ENCODE data around the gene IQSEC3.

The IQSEC3 gene

DNA sequence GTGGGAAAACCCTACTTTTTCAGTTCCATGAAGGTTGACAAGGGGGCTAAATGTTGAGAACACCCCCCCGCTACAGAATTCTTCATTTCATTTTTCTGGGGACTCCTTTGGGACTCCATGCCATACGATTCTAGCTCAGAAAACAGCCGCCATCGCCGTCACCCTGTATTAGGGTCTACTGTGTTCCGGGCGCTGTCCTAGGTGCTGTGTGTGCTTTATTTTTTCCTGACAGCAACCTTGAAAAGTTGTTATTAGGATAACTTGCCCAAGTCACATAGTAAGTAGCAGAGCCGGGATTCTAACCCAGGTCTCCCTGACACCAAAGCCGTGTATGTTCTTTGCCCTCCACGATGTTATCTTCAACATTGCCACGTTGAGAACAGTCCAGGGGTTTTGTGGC is 55.1 kb downstream of the IQSEC3 start:
- no peak for TF ChIP-seq CTCF (IDR thresholded peaks at IDR 0.05; ENCODE audit: insufficient read depth, low read depth, low read length, missing control alignments)
- H3K4me3 ChIP-seq (ENCODE audit: low read depth, low read length), result no peak overlapping the region
- DNase-seq (ENCODE audit: low read depth), result no peak

- H3K4me3 ChIP-seq (ENCODE audit: low read depth, low read length), result no peak overlapping the region
- no peak for DNase-seq (ENCODE audit: low read depth)
- TF ChIP-seq CTCF (IDR thresholded peaks at IDR 0.05; ENCODE audit: insufficient read depth, low read depth, low read length, missing control alignments), result no peak
Observed at GRCh38 chr12:125075-125474, 58.5 kb downstream of the IQSEC3 start.

DNA sequence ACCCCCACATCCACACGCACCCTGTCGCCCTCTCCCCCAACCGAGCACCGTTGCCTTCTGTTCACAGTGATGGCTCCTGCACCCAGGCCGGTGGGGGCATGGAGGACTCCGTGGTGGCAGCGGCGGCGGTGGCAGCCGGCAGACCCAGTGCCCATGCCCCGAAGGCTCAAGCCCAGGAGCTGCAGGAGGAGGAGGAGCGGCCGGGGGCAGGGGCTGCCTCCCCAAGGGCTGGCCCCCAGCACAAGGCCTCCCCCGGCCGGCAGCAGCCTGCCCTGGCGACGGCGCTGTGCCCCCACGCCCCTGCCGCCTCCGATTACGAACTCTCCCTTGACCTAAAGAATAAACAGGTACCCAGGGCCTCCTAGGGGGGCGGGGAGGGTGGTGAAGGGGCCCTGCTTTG is 59.0 kb downstream of the IQSEC3 start:
- DNase-seq (ENCODE audit: low read depth), result no peak
- TF ChIP-seq CTCF (IDR thresholded peaks at IDR 0.05; ENCODE audit: insufficient read depth, low read depth, low read length, missing control alignments), result no peak
- H3K4me3 ChIP-seq (ENCODE audit: low read depth, low read length), result no peak overlapping the region

- no peak for TF ChIP-seq CTCF (IDR thresholded peaks at IDR 0.05; ENCODE audit: insufficient read depth, low read depth, low read length, missing control alignments)
- DNase-seq (ENCODE audit: low read depth), result no peak
- no peak overlapping the region for H3K4me3 ChIP-seq (ENCODE audit: low read depth, low read length)
Observed at GRCh38 chr12:128079-128478, 61.5 kb downstream of the IQSEC3 start.

DNA sequence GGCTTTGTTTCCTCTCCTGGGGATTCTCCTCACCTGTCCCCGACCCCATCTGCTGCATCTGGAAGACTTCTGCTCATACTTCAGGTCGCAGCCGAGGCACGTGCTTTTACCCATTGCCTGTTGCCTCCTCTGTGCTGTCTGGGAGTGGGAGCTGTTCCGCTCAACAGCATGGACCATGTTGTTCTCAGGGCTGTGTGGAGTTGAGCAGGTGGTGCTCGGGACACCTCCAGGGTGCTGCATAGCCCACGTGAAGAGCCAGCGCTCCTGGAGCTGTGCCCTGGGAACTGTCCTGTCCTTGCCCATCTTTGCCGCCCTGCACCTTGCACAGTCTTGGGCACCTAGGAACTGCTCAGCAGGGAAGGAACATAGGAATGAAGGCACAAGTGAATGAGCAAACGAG is 62.4 kb downstream of the IQSEC3 start:
- H3K4me3 ChIP-seq (ENCODE audit: low read depth, low read length), result no peak overlapping the region
- DNase-seq (ENCODE audit: low read depth), result no peak
- no peak for TF ChIP-seq CTCF (IDR thresholded peaks at IDR 0.05; ENCODE audit: insufficient read depth, low read depth, low read length, missing control alignments)

DNA sequence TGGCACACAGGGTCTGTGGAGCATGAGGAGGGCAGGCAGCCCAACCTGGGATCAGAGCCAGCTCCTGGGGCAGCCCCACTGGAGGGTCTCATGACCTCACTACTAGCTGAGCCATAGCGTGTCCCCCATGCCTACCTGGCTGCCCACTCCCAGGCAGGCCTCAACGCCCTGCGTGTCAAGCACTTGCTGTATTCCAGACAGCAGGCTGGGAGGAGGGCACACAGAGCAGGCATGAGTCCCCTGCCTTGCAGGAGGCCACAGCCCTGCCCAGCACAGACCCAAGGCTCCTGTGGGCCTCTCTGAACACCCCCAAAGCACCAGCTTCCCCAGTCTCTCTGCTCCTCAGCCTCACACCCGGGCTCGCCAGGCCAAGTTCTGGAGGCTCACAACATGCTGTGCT is 64.0 kb downstream of the IQSEC3 start:
- TF ChIP-seq CTCF (IDR thresholded peaks at IDR 0.05; ENCODE audit: insufficient read depth, low read depth, low read length, missing control alignments), result no peak
- no peak overlapping the region for H3K4me3 ChIP-seq (ENCODE audit: low read depth, low read length)
- no peak for DNase-seq (ENCODE audit: low read depth)

DNA sequence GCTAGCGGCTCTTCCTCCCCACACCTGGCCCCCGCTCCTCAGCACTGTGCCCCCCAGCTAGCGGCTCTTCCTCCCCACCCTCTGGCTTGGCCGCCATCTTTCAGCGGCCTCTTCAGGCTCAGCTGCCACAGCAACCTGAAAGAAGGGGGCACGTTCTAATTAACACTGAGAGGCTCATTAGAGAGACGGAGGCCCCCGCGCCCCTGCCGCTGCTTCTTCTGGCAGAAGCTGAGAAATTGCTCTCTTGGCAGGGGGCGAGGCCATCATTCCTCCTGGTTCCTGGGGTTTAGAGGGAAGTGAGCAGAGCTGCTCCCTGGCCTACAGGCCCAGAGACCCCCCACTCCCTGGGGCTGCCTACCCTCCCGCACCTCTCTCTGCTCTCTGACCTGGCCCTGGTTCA is 64.4 kb downstream of the IQSEC3 start:
- DNase-seq (ENCODE audit: low read depth), result no peak
- no peak for TF ChIP-seq CTCF (IDR thresholded peaks at IDR 0.05; ENCODE audit: insufficient read depth, low read depth, low read length, missing control alignments)
- H3K4me3 ChIP-seq (ENCODE audit: low read depth, low read length), result no peak overlapping the region

All from GM12865 (cell line).